NCI-H1436 (cell line): Measurements from ENCODE around the gene MBD3L2.
"Not testable (repeated sequence)": the region's sequence is repeated elsewhere in the genome, so short reads cannot be mapped to it uniquely, and the experiment has no call there.

ENCODE experiments used
- DNase-seq: peaks from one replicate; lab custom pipeline; 2025; lab: John Stamatoyannopoulos, UW

Gene MBD3L2

DNA sequence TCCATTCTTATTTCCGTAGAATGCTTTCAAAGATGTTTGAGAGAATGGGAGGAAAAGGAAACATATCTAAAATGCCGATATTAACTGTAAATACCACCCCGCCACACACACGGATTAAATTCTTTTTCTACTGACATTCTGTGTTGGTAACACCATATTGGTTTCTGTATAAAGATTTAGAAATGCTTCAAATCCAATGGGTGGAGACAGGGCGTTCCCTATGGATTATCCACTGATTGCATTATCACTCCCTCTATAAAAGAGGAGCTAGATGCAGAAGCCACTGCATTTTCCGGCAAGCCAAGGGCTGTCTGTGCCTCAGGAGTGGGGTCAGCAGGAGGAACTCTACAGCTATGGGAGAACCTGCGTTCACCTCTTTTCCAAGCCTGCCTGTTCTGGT, at the start of gene MBD3L2:
Gene MBD3L2 (plus strand): TSS at position 301 of the 400 bp plus-strand sequence. CDS start 53 bp downstream, at position 354.
- DNase-seq = not testable (repeated sequence)

DNA sequence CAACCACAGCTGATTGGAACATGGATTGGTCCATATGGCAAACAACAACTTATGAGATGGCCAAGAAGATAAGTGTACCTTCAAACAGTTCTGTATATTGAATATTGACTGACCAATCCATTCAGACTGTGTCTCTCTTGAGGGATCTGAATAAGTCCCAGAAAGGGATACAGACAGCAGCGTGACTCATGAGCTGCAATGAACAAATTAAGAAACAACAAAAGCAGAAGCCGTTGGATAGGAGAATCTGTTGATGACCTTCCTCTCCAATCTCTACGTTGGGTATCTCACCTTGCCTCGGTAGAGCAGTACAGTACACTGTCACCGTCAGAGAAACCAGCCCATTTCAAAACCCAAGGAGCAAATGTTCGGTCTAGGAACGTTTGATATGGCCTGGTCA, 49.2 kb upstream of the MBD3L2 start:
- no peak for DNase-seq

DNA sequence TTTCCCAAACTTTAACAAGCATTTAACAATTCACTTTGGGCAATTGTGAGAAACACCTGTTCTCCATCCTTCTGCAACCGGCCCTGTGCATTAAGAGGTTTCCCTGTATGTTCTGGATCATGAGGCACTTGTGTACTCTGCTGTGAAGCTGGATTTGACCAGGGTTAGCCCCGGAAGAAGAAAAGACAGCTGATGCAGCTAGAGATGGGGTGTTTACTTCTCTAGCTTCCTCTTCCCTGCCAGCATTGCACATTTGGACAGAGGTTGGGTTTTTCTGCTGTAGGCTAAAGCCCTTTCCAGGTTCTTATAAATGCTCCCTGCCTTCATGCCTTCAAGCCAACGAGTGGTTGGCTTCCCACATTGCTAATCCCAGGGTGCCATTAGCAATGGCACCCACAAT, 48.8 kb upstream of the MBD3L2 start:
- DNase-seq = no peak

DNA sequence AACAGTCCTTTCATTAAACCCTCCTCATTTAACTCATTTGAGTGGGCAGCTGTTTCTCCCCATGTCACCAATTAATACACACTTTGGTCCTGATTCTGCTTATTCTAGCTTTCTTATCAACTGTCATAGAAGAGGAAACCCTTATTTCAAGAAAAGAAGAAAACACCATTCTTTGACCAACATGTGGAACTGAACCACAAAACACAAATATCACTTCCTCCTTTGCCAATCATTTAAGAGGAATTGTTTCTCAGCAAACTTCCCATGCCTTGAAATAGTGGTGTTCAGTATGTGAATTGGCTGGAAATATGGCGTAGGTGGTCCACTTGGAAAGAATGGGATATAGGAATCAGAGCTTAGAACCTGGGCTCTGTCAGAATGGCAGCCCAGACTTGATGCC, 48.3 kb upstream of the MBD3L2 start:
- DNase-seq = no peak

DNA sequence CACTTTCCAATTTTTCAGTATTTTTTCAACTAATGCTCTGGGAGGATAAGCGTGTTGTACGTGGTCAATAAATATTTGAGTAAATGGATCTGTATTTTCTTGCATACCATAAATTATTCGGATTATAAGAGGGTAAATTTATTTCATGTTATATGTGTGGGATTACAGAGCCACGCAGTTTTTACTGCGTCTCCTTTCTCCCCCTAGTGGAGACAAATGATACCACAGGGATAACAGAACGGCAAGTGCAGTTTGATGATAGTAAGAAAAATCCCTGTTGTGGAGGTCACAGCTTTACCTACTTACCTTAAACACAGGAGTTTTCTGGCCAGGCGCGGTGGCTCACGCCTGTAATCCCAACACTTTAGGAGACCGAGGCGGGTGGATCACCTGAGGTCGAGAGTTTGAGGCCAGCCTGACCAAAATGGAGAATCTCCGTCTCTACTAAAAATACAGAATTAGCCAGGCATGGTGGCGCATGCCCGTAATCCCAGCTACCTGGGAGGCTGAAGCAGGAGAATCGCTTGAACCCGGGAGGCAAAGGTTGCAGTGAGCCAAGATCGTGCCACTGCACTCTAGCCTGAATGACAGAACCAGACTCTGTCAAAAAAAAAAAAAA, 44.7 kb upstream of the MBD3L2 start:
- DNase-seq = no peak

DNA sequence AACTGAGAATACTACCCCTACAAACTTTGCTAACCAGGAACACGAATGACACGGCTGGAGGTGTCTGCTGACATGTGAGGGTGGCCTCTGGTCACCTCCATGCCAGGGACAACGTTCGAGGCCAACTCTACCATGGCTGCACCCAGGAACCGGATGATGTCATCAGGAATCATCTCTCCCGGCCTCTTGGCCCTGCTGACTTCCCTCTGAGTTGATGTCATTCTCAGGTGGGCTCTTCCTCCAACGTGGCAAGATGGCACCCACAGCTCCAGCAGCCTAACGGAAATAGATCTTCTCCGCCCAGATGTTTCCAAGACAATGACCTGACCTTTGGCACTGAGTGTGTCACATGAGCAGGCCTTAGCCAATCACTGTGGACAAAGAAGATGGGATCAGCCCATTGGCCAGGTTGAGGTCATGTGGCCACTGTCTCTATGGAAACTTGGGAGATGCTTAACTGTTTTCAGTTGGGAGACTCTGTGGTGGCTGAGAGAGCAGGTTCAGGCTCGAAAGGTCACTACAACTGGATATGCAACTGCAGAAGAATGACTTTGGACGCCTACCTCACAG, 42.9 kb upstream of the MBD3L2 start:
- no peak for DNase-seq

DNA sequence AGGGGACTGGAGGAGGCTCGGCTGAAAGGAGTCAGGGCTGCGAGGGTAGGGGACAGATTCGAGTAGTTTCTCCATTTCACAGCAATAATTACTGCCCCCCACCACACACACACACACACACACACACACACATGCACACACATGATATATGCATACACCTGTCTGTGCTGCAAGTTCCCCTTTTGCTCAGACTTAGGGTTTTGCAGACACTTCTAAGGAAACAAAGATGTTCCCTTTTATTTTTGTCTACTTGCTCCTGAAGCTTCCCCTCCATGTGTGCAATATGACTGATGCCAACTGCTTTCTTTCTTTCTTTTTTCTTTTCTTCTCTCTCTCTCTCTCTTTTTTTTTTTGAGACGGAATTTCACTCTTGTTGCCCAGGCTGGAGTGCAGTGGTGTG, 41.3 kb upstream of the MBD3L2 start:
- DNase-seq = no peak

DNA sequence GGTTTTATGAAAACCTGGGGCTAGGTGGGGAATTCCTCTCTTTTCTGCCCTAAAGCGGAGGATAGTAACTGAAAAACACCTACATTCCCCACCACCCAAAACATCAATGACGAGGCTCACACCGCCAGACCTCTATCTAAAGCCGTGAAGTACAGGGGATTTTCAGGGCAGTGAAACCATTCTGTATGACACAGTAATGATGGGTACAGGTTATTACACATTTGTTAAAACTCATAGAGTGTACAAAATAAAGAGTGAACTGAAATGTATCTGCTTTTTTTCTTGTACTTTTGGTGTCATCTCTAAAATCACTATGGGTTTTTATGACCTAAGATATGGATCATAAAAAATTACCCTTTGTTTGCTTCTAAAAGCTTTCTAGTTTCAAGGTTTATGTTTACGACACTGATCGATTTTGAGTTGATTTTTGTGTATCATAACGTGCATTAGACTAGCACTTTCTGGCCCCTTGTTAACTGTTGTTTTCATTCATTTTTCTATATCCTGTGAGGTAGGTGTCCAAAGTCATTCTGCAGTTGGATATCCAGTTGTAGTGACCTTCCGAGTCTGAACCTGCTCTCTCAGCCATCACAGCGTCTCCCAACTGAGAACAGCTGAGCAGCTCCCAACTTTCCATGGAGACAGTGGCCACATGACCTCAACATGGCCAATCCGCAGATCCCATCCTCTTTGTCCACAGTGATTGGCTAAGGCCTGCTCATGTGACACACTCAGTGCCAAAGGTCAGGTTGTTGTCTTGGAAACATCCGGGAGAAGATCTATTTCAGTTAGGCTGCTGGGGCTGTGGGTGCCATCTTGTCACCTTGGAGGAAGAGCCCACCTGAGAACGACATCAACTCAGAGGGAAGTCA, 38.2 kb upstream of the MBD3L2 start:
- DNase-seq = no peak

DNA sequence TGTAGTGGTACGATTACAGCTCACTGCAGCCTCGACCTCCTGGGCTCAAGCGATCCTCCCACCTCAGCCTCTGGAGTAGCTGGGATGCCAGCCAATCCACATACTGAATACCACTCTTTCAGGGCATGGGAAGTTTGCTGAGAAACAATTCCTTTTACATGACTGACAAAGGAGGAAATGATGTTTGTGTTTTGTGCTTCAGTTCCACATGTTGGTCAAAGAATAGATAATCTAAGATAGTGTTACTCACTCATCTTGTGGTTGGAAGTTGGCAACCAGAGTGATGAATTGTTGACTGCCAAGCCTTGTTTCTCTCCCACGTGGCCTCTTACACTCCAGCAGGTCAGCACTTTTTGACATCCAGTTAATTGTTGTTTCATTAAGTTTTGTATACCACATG, 35.4 kb upstream of the MBD3L2 start:
- DNase-seq = no peak

DNA sequence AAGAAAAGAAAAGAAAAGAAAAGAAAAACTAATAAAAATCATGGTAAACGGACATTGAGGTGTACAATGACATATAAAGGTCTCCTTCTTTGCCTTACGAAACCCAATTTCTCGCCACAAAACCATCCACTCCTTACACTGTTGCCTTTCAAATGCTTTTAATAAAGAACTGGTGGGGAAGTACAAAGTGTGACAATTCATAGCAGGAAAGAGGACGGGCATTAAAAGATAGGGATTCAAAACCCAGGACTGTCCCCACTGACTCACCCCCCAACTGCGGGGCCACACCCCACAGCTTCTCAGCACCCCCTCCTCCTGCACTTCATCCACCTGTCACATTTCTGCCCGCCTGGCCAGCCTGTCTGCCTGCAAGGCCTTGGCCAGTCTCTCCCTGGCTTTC, 30.3 kb upstream of the MBD3L2 start:
- DNase-seq = no peak

DNA sequence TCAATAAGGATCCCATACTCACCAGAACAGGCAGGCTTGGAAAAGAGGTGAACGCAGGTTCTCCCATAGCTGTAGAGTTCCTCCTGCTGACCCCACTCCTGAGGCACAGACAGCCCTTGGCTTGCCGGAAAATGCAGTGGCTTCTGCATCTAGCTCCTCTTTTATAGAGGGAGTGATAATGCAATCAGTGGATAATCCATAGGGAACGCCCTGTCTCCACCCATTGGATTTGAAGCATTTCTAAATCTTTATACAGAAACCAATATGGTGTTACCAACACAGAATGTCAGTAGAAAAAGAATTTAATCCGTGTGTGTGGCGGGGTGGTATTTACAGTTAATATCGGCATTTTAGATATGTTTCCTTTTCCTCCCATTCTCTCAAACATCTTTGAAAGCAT, 27.8 kb upstream of the MBD3L2 start, which contains the start of gene MBD3L2B:
Gene MBD3L2B (minus strand): TSS at position 101 of the 400 bp plus-strand sequence. CDS start 34 bp downstream, at position 67.
- not testable (repeated sequence) for DNase-seq

DNA sequence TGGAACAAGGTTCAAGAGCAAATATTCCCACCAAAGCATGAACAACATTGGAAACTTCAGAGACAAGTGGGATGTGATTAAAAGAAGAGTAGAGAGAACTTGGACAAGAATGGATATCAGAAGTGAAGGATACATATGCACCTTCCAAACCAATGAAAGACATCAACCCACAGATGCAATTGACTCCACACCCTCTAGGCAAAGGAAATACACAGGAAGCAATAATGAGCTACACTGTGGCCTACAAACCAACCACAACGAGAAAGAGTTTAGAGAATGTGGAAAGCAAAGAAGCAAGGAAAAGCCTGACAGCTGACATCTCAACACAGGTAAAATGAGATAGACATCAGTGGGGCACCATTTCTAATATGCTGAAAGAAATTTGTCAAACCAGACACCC, 20.3 kb upstream of the MBD3L2 start:
- DNase-seq = not testable (repeated sequence)

DNA sequence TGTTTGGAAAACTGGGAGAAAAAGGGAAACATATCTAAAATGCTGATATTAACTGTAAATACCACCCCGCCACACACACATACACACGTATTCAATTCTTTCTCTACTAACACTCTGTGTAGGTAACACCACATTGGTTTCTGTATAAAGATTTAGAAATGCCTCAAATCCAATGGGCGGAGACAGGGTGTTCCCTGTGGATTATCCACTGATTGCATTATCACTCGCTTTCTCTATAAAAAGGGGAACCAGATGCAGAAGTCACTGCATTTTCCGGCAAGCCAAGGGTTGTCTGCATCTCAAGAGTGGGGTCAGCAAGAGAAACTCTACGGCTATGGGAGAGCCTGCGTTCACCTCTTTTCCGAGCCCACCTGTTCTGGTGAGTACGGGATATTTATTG, 18.8 kb upstream of the MBD3L2 start, which contains the start of gene MBD3L5:
Gene MBD3L5 (plus strand): TSS at position 301 of the 400 bp plus-strand sequence. CDS start 34 bp downstream, at position 335.
- not testable (repeated sequence) for DNase-seq

DNA sequence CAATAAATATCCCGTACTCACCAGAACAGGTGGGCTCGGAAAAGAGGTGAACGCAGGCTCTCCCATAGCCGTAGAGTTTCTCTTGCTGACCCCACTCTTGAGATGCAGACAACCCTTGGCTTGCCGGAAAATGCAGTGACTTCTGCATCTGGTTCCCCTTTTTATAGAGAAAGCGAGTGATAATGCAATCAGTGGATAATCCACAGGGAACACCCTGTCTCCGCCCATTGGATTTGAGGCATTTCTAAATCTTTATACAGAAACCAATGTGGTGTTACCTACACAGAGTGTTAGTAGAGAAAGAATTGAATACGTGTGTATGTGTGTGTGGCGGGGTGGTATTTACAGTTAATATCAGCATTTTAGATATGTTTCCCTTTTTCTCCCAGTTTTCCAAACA, 9.0 kb upstream of the MBD3L2 start, which contains the start of gene MBD3L4:
Gene MBD3L4 (minus strand): TSS at position 101 of the 400 bp plus-strand sequence. CDS start 35 bp downstream, at position 66.
- DNase-seq = not testable (repeated sequence)

DNA sequence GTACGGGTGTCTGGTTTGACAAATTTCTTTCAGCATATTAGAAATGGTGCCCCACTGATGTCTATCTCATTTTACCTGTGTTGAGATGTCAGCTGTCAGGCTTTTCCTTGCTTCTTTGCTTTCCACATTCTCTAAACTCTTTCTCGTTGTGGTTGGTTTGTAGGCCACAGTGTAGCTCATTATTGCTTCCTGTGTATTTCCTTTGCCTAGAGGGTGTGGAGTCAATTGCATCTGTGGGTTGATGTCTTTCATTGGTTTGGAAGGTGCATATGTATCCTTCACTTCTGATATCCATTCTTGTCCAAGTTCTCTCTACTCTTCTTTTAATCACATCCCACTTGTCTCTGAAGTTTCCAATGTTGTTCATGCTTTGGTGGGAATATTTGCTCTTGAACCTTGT, 7.6 kb upstream of the MBD3L2 start:
- DNase-seq = not testable (repeated sequence)

DNA sequence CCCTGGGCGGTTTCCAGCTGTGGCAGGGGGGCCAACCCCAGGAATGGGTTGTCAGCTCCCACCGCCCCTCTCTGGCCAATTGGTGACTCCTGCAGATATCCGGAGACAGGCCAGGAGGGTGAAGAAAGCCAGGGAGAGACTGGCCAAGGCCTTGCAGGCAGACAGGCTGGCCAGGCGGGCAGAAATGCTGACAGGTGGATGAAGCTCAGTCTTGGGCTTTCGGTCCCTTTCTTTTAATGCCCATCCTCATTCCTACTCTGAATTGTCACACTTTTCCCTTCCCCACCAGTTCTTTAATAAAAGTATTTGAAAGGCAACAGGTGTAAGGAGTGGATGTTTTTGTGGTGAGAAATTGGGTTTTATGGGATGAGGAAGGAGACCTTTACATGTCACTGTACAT, 2.3 kb downstream of the MBD3L2 start:
- not testable (repeated sequence) for DNase-seq

DNA sequence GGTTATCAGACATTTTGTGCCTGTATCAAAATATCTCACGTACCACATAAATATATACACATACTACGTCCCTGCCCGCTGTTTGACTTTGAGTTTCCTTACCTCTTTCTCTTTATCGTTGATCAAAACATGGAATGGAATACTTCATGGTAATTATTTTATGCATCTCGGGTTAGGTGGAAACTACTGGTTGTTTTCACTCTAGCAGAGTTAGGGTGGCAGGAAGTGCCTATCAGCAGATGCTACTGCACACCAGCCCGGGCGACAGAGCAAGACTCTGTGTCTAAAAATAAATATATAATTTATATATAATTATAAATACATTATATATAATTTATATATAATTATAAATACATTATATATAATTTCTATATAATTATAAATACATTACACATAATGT, 3.8 kb downstream of the MBD3L2 start:
- not testable (repeated sequence) for DNase-seq

DNA sequence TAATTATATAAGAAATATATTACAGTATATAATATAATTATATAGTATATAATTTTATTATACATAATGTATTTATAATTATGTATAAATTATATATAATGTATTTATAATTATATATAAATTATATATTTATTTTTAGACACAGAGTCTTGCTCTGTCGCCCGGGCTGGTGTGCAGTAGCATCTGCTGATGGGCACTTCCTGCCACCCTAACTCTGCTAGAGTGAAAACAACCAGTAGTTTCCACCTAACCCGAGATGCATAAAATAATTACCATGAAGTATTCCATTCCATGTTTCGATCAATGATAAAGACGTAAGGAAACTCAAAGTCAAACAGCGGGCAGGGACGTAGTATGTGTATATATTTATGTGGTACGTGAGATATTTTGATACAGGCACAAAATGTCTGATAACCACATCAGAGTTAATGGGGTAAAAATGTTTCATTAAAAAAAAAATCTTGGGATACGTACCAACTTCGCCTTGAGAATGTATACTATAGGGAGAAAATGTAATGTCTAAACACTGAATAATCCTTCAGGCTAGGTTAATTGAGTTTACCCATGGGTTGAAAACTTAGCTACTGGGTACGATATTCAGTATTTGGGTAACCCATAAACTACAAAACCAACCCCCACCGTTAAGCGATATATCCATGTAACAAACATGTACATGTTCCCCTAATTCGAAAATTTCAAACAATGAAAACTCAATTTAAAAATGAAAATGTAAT, 5.7 kb downstream of the MBD3L2 start:
- DNase-seq = not testable (repeated sequence)

DNA sequence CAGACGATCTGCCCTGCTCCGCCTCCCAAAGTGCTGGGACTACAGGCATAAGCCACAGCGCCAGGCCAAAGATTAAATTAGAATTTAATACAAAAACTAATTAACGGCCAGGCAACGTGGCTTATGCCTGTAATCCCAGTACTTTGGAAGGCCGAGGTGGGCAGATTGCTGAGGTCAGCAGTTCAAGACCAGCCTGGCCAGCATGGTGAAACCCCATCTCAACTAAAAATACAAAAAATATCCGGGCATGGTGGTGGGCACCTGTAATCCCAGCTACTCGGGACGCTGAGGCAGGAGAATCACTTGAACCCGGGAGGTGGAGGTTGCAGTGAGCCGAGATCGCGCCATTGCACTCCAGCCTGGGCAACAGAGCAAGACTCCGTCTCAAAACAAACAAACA, 6.6 kb downstream of the MBD3L2 start:
- DNase-seq = not testable (repeated sequence)

DNA sequence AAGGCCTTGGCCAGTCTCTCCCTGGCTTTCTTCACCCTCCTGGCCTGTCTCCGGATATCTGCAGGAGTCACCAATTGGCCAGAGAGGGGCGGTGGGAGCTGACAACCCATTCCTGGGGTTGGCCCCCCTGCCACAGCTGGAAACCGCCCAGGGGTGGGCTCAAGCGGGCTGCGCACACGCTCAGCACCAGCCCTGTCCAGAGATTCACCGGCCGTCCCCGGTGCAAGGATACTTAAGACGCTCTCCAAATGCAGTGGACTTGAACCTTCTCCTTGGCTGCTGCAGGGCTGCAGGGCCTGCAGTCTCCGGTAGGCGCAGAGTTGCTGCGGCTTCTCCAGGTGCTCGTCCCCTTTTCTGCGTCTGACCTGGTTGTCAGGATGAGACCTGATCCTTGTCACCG, 7.2 kb downstream of the MBD3L2 start:
- not testable (repeated sequence) for DNase-seq

DNA sequence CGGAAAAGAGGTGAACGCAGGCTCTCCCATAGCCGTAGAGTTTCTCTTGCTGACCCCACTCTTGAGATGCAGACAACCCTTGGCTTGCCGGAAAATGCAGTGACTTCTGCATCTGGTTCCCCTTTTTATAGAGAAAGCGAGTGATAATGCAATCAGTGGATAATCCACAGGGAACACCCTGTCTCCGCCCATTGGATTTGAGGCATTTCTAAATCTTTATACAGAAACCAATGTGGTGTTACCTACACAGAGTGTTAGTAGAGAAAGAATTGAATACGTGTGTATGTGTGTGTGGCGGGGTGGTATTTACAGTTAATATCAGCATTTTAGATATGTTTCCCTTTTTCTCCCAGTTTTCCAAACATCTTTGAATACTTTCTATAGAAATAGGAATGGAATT, 9.5 kb downstream of the MBD3L2 start, which contains the start of gene MBD3L3:
Gene MBD3L3 (minus strand): TSS at position 101 of the 400 bp plus-strand sequence. CDS start 71 bp downstream, at position 30.
- DNase-seq = not testable (repeated sequence)

DNA sequence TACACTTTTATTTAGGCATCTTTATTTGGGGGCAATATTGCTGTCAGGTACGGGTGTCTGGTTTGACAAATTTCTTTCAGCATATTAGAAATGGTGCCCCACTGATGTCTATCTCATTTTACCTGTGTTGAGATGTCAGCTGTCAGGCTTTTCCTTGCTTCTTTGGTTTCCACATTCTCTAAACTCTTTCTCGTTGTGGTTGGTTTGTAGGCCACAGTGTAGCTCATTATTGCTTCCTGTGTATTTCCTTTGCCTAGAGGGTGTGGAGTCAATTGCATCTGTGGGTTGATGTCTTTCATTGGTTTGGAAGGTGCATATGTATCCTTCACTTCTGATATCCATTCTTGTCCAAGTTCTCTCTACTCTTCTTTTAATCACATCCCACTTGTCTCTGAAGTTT, 10.9 kb downstream of the MBD3L2 start:
- DNase-seq = not testable (repeated sequence)
